Activated T-cell treated with anti-CD3 and anti-CD28 coated beads, Interleukin-2, amount 50 U/mL, for 24 hours (primary cell): ENCODE results near the gene CCNY.
"Not testable (repeated sequence)": the region's sequence is repeated elsewhere in the genome, so short reads cannot be mapped to it uniquely, and the experiment has no call there.

Experiments used
- DNase-seq: peaks from one replicate; pipeline ENCODE4 v3.0.0-alpha.2; 2020
- H3K27ac Mint-ChIP-seq: 2 replicates; pipeline ENCODE4 v1.8.0; 2020; ENCODE audit warnings: mild to moderate bottlenecking, mixed read lengths
- H3K27me3 Mint-ChIP-seq: 2 replicates; pipeline ENCODE4 v1.8.0; 2020; ENCODE audit warnings: mixed read lengths
- H3K36me3 Mint-ChIP-seq: 2 replicates; pipeline ENCODE4 v1.8.0; 2020; ENCODE audit warnings: low read depth, mixed read lengths
- H3K4me1 Mint-ChIP-seq: 2 replicates; pipeline ENCODE4 v1.8.0; 2020; ENCODE audit warnings: low read depth, mixed read lengths
- H3K4me3 Mint-ChIP-seq: 2 replicates; pipeline ENCODE4 v1.8.0; 2020; ENCODE audit warnings: mild to moderate bottlenecking, moderate library complexity, mixed read lengths
- H3K9me3 Mint-ChIP-seq: 2 replicates; pipeline ENCODE4 v1.8.0; 2020; ENCODE audit warnings: mixed read lengths

Gene CCNY

GRCh38 chr10:35342183-35342753 lies 6.0 kb downstream of the CCNY start:
- peaks cover 13% of the 10 kb centered on the region for H3K36me3 Mint-ChIP-seq
- H3K27ac Mint-ChIP-seq: peak overlapping the region; percentile 89
- peaks cover 82% of the 10 kb centered on the region for H3K4me1 Mint-ChIP-seq
- H3K4me3 Mint-ChIP-seq: peak overlapping the region; percentile 43
- H3K27me3 Mint-ChIP-seq: no peaks in the 10 kb centered on the region
- H3K9me3 Mint-ChIP-seq: peaks cover 2% of the 10 kb centered on the region
- no peak for DNase-seq

- Mint-ChIP-seq H3K27me3 (no peaks in the 10 kb centered on the region), H3K36me3 (peaks cover 11% of the 10 kb centered on the region), H3K4me1 (peaks cover 85% of the 10 kb centered on the region), H3K4me3 (no peak overlapping the region), H3K27ac (peak overlapping the region; percentile 59), H3K9me3 (peaks cover 2% of the 10 kb centered on the region)
- DNase-seq: no peak
Observed at GRCh38 chr10:35343739-35344138, 7.4 kb downstream of the CCNY start.

GRCh38 chr10:35345383-35345742 lies 9.1 kb downstream of the CCNY start:
- peaks cover 13% of the 10 kb centered on the region for H3K36me3 Mint-ChIP-seq
- H3K9me3 Mint-ChIP-seq: no peaks in the 10 kb centered on the region
- peaks cover 85% of the 10 kb centered on the region for H3K4me1 Mint-ChIP-seq
- no peak overlapping the region for H3K27ac Mint-ChIP-seq
- DNase-seq: no peak
- no peaks in the 10 kb centered on the region for H3K27me3 Mint-ChIP-seq
- H3K4me3 Mint-ChIP-seq: no peak overlapping the region

- no peaks in the 10 kb centered on the region for H3K27me3 Mint-ChIP-seq
- no peak overlapping the region for H3K4me3 Mint-ChIP-seq
- no peak for DNase-seq
- peaks cover 86% of the 10 kb centered on the region for H3K4me1 Mint-ChIP-seq
- no peak overlapping the region for H3K27ac Mint-ChIP-seq
- peaks cover 13% of the 10 kb centered on the region for H3K36me3 Mint-ChIP-seq
- no peaks in the 10 kb centered on the region for H3K9me3 Mint-ChIP-seq
Observed at GRCh38 chr10:35346248-35346647, 9.9 kb downstream of the CCNY start.

GRCh38 chr10:35347121-35347562 lies 10.8 kb downstream of the CCNY start:
- no peak overlapping the region for H3K4me3 Mint-ChIP-seq
- no peak overlapping the region for H3K27ac Mint-ChIP-seq
- H3K36me3 Mint-ChIP-seq: peaks cover 13% of the 10 kb centered on the region
- peaks cover 85% of the 10 kb centered on the region for H3K4me1 Mint-ChIP-seq
- no peaks in the 10 kb centered on the region for H3K27me3 Mint-ChIP-seq
- no peak for DNase-seq
- H3K9me3 Mint-ChIP-seq: no peaks in the 10 kb centered on the region

- Mint-ChIP-seq H3K9me3 (no peaks in the 10 kb centered on the region), H3K27me3 (no peaks in the 10 kb centered on the region), H3K4me3 (no peak overlapping the region), H3K27ac (no peak overlapping the region), H3K4me1 (peaks cover 88% of the 10 kb centered on the region), H3K36me3 (peaks cover 8% of the 10 kb centered on the region)
- no peak for DNase-seq
Observed at GRCh38 chr10:35347899-35348608, 11.7 kb downstream of the CCNY start.

- Mint-ChIP-seq H3K4me1 (peaks cover 90% of the 10 kb centered on the region), H3K27me3 (no peaks in the 10 kb centered on the region), H3K4me3 (no peak overlapping the region), H3K27ac (peak overlapping the region; percentile 53), H3K36me3 (peaks cover 8% of the 10 kb centered on the region), H3K9me3 (no peaks in the 10 kb centered on the region)
- no peak for DNase-seq
Observed at GRCh38 chr10:35348609-35349388, 12.5 kb downstream of the CCNY start.

GRCh38 chr10:35349389-35349915 lies 13.1 kb downstream of the CCNY start:
- peaks cover 6% of the 10 kb centered on the region for H3K36me3 Mint-ChIP-seq
- H3K4me1 Mint-ChIP-seq: peaks cover 90% of the 10 kb centered on the region
- no peaks in the 10 kb centered on the region for H3K9me3 Mint-ChIP-seq
- no peaks in the 10 kb centered on the region for H3K27me3 Mint-ChIP-seq
- H3K27ac Mint-ChIP-seq: peak overlapping the region; percentile 53
- DNase-seq: no peak
- H3K4me3 Mint-ChIP-seq: no peak overlapping the region

GRCh38 chr10:35351021-35351420 lies 14.7 kb downstream of the CCNY start:
- Mint-ChIP-seq H3K9me3 (no peaks in the 10 kb centered on the region), H3K36me3 (peaks cover 6% of the 10 kb centered on the region), H3K4me3 (no peak overlapping the region), H3K27me3 (no peaks in the 10 kb centered on the region), H3K4me1 (peaks cover 91% of the 10 kb centered on the region), H3K27ac (no peak overlapping the region)
- no peak for DNase-seq

GRCh38 chr10:35352097-35352496 lies 15.8 kb downstream of the CCNY start:
- H3K4me3 Mint-ChIP-seq: no peak overlapping the region
- peak overlapping the region; percentile 60 for H3K27ac Mint-ChIP-seq
- DNase-seq: no peak
- no peaks in the 10 kb centered on the region for H3K9me3 Mint-ChIP-seq
- peaks cover 94% of the 10 kb centered on the region for H3K4me1 Mint-ChIP-seq
- no peaks in the 10 kb centered on the region for H3K27me3 Mint-ChIP-seq
- peaks cover 6% of the 10 kb centered on the region for H3K36me3 Mint-ChIP-seq

GRCh38 chr10:35352512-35352911 lies 16.2 kb downstream of the CCNY start:
- Mint-ChIP-seq H3K27me3 (no peaks in the 10 kb centered on the region), H3K9me3 (no peaks in the 10 kb centered on the region), H3K36me3 (peaks cover 4% of the 10 kb centered on the region), H3K4me3 (no peak overlapping the region), H3K4me1 (peaks cover 94% of the 10 kb centered on the region), H3K27ac (peak overlapping the region; percentile 60)
- no peak for DNase-seq

GRCh38 chr10:35353395-35353794 lies 17.1 kb downstream of the CCNY start:
- no peak overlapping the region for H3K4me3 Mint-ChIP-seq
- H3K27ac Mint-ChIP-seq: no peak overlapping the region
- peaks cover 2% of the 10 kb centered on the region for H3K36me3 Mint-ChIP-seq
- H3K27me3 Mint-ChIP-seq: no peaks in the 10 kb centered on the region
- no peak for DNase-seq
- no peaks in the 10 kb centered on the region for H3K9me3 Mint-ChIP-seq
- peaks cover 94% of the 10 kb centered on the region for H3K4me1 Mint-ChIP-seq

GRCh38 chr10:35353805-35354204 lies 17.5 kb downstream of the CCNY start:
- Mint-ChIP-seq H3K4me3 (no peak overlapping the region), H3K27me3 (no peaks in the 10 kb centered on the region), H3K27ac (no peak overlapping the region)

GRCh38 chr10:35354257-35354656 lies 17.9 kb downstream of the CCNY start:
- H3K27ac Mint-ChIP-seq, H3K9me3 Mint-ChIP-seq, H3K36me3 Mint-ChIP-seq, H3K27me3 Mint-ChIP-seq, DNase-seq, H3K4me3 Mint-ChIP-seq: not testable (repeated sequence)
- peaks cover 94% of the 10 kb centered on the region for H3K4me1 Mint-ChIP-seq

More at GRCh38 chr10:35353805-35354204, 17.5 kb downstream of the CCNY start:
- no peak for DNase-seq
- H3K36me3 Mint-ChIP-seq: peaks cover 2% of the 10 kb centered on the region
- H3K4me1 Mint-ChIP-seq: peaks cover 94% of the 10 kb centered on the region
- no peaks in the 10 kb centered on the region for H3K9me3 Mint-ChIP-seq
